Measurements from ENCODE around the gene IFT27.

IFT27 gene

GRCh38 chr22:36714110-36714509 lies 61.8 kb downstream of the IFT27 start:
- DNase-seq: no peak

GRCh38 chr22:36713436-36713835 lies 62.5 kb downstream of the IFT27 start:
- no peak for DNase-seq

Data from DMS 273 treated with DMSO at 0.1 percent for 48 hours (cell line).